HG03439 (cell line): ENCODE results near the gene ANKH.
"Not testable (repeated sequence)": the region's sequence is repeated elsewhere in the genome, so short reads cannot be mapped to it uniquely, and the experiment has no call there.

Experiments
- ATAC-seq: cut with Tn5 transposase; IDR thresholded peaks from one replicate; pipeline ENCODE4 v1.9.1; 2021; ENCODE audit warnings: mild to moderate bottlenecking, moderate library complexity; ENCODE audit not compliant: unreplicated experiment

The ANKH gene

GRCh38 chr5:14830210-14831005, 41.2 kb downstream of the ANKH start:
- ATAC-seq = no peak

GRCh38 chr5:14829396-14829795, 42.2 kb downstream of the ANKH start:
- no peak for ATAC-seq

GRCh38 chr5:14826714-14827113, 44.9 kb downstream of the ANKH start:
- no peak for ATAC-seq

GRCh38 chr5:14825977-14826376, 45.6 kb downstream of the ANKH start:
- ATAC-seq = no peak

- no peak for ATAC-seq
These were observed 47.1 kb downstream of the ANKH start for GRCh38 chr5:14824499-14824898.

- ATAC-seq = no peak
These were observed 50.3 kb downstream of the ANKH start for GRCh38 chr5:14821100-14821845.

GRCh38 chr5:14818931-14819790, 52.4 kb downstream of the ANKH start:
- no peak for ATAC-seq

- not testable (repeated sequence) for ATAC-seq
These were observed 53.8 kb downstream of the ANKH start for GRCh38 chr5:14817762-14818136.

GRCh38 chr5:14816999-14817761, 54.4 kb downstream of the ANKH start:
- no peak for ATAC-seq

- ATAC-seq = no peak
These were observed 55.1 kb downstream of the ANKH start for GRCh38 chr5:14816374-14816998.

GRCh38 chr5:14813747-14814146, 57.8 kb downstream of the ANKH start:
- ATAC-seq = no peak

GRCh38 chr5:14812166-14812565, 59.4 kb downstream of the ANKH start:
- ATAC-seq = no peak

GRCh38 chr5:14810928-14811572, 60.5 kb downstream of the ANKH start:
- ATAC-seq = no peak

- ATAC-seq = no peak
These were observed 61.3 kb downstream of the ANKH start for GRCh38 chr5:14810282-14810681.

- peak; percentile 99 for ATAC-seq
These were observed 62.0 kb downstream of the ANKH start for GRCh38 chr5:14809369-14810155.

- ATAC-seq = no peak
These were observed 64.1 kb downstream of the ANKH start for GRCh38 chr5:14807471-14807870.

GRCh38 chr5:14806456-14806855, 65.1 kb downstream of the ANKH start:
- no peak for ATAC-seq

- ATAC-seq = no peak
These were observed 69.0 kb downstream of the ANKH start for GRCh38 chr5:14802541-14802940.

- ATAC-seq = no peak
These were observed 69.8 kb downstream of the ANKH start for GRCh38 chr5:14801792-14802191.
